GM12878 (cell line): ENCODE measurements around the gene SELENOS. TPM values are rescaled to one million over a fixed set of nuclear protein-coding genes. Genes with fewer than 3 reads are reported as not detected.

ENCODE experiments used
- ATAC-seq: fragments of 200-7000 bp; cut with Tn5 transposase; 3 replicates; pipeline ENCODE4 v1.9.1; 2020; ENCODE audit warnings: mild to moderate bottlenecking, moderate library complexity
- BruUV-seq: library from RNA; stranded (reverse); fragments of 400-500 nt; replicated peaks from 2 replicates; lab custom pipeline; 2021; lab: Mats Ljungman, UMichigan
- CTCF ChIA-PET: fragments of 300-600 bp; sonication (Branson Sonifier 250); formaldehyde crosslinking; extraction: SDS; loops from one replicate; lab custom pipeline; 2021; ENCODE audit warnings: inconsistent platforms; lab: Yijun Ruan, JAX
- POLR2A ChIA-PET: fragments of 350-600 bp; formaldehyde crosslinking; extraction: SDS; loops from one replicate; lab custom pipeline; 2021; ENCODE audit warnings: inconsistent platforms; lab: Charles Lee
- RAD21 ChIA-PET: fragments of 300-600 bp; sonication (Branson Sonifier 250); formaldehyde crosslinking; loops from one replicate; lab custom pipeline; 2023; ENCODE audit warnings: antibody characterized with exemption; ENCODE audit not compliant: unreplicated experiment; lab: Charles Lee
- SMC1A ChIA-PET: fragments of 300-600 bp; sonication (Branson Sonifier 250); formaldehyde crosslinking; loops from one replicate; lab custom pipeline; 2023; ENCODE audit not compliant: unreplicated experiment, uncharacterized antibody; lab: Charles Lee
- DNase-seq: peaks from one replicate; pipeline ENCODE4 v3.0.0-alpha.2; 2011; ENCODE audit warnings: low read depth, low spot score
- FAIRE-seq: peaks from 3 replicates; lab custom pipeline; 2011; peaks lifted over from hg19 to GRCh38; lab: Jason Lieb, UNC
- H2AFZ ChIP-seq: 2 replicates; pipeline ENCODE4 v1.6.0; 2011; ENCODE audit warnings: low read depth, low read length, control low read depth; ENCODE audit not compliant: control insufficient read depth
- H3K27ac ChIP-seq: 2 replicates; pipeline ENCODE4 v1.5.1; 2011; ENCODE audit warnings: control low read depth; ENCODE audit not compliant: control insufficient read depth, insufficient read depth
- H3K27me3 ChIP-seq, 2 experiments: replicated peaks in 1 of 2; 2 replicates each; pipeline versions ENCODE4 v1.6.0 to v1.6.1; 2011; ENCODE audit warnings: low read length in 1 of 2; ENCODE audit not compliant: control insufficient read depth in 2 of 2, insufficient read depth in 2 of 2
- H3K36me3 ChIP-seq, 2 experiments: 2 replicates each; pipeline ENCODE4 v1.5.1; 2011; ENCODE audit warnings: low read length in 1 of 2; ENCODE audit not compliant: control insufficient read depth in 2 of 2, insufficient read depth in 2 of 2
- H3K4me1 ChIP-seq: 2 replicates; pipeline ENCODE4 v1.6.1; 2011; ENCODE audit warnings: mild to moderate bottlenecking, low read length, moderate library complexity, mixed read lengths; ENCODE audit not compliant: control insufficient read depth, insufficient read depth
- H3K4me2 ChIP-seq: 2 replicates; pipeline ENCODE4 v1.6.0; 2011; ENCODE audit warnings: control low read depth; ENCODE audit not compliant: control insufficient read depth, insufficient read depth
- H3K4me3 ChIP-seq: fragments of 200-600 bp; sonication (generic); 2 replicates; pipeline ENCODE4 v1.5.1; 2016
- H3K79me2 ChIP-seq: 2 replicates; pipeline ENCODE4 v1.6.0; 2011; ENCODE audit warnings: low read length; ENCODE audit not compliant: control insufficient read depth, insufficient read depth
- H3K9ac ChIP-seq: 2 replicates; pipeline ENCODE4 v1.8.0; 2011; ENCODE audit warnings: low read length, control low read depth, mixed read lengths; ENCODE audit not compliant: control insufficient read depth, insufficient read depth
- H3K9me3 ChIP-seq: replicated peaks from 3 replicates; pipeline ENCODE4 v1.5.1; 2011; ENCODE audit warnings: mild to moderate bottlenecking, low read length; ENCODE audit not compliant: control insufficient read depth, insufficient read depth
- H4K20me1 ChIP-seq: 2 replicates; pipeline ENCODE4 v1.6.0; 2011; ENCODE audit not compliant: control insufficient read depth, insufficient read depth
- EZH2 ChIP-seq: IDR thresholded peaks from 2 replicates; pipeline ENCODE4 v1.6.1; 2012; ENCODE audit warnings: low read depth, mild to moderate bottlenecking, control low read depth, inconsistent platforms, low read length, borderline replicate concordance; ENCODE audit not compliant: control insufficient read depth
- NFIC ChIP-seq: IDR thresholded peaks from 2 replicates; pipeline ENCODE4 v1.6.1; 2012; ENCODE audit warnings: low read depth, mild to moderate bottlenecking, inconsistent platforms, low read length, moderate library complexity
- PAX5 ChIP-seq: IDR thresholded peaks from 2 replicates; pipeline ENCODE4 v1.6.1; 2011; ENCODE audit warnings: low read depth, low read length, borderline replicate concordance
- PRDM15 ChIP-seq: fragments of 450-650 bp; formaldehyde crosslinking; IDR thresholded peaks from 2 replicates; pipeline ENCODE4 v1.4.0; 2020; ENCODE audit warnings: mild to moderate bottlenecking, moderate library complexity
- SP1 ChIP-seq: IDR thresholded peaks from one replicate; pipeline ENCODE4 v1.6.1; 2011; ENCODE audit warnings: low read depth, low read length
- WGBS: methylation state at CpG from one replicate; pipeline ENCODE4 v1.1.6; 2016; ENCODE audit warnings: low lambda C conversion rate; ENCODE audit not compliant: insufficient replicate concordance, insufficient coverage; ENCODE audit errors: missing lambda C conversion rate; 5-methylcytosine and 5-hydroxymethylcytosine counted together
- in situ Hi-C: fragments of 300-500 bp; cut with MboI; formaldehyde crosslinking; loops from 9 replicates; pipeline ENCODE4 v1.14.3; 2018; ENCODE audit warnings: mixed read lengths
- intact Hi-C: fragments of 100-400 bp; cut with micrococcal nuclease; formaldehyde crosslinking; loops from one replicate; pipeline ENCODE4 v1.14.2; 2022; ENCODE audit not compliant: unreplicated experiment
- polyA plus RNA-seq, 11 experiments: library from polyadenylated mRNA; depleted of rRNA in 4 of 11; unstranded in 6 of 11; stranded (reverse) in 5 of 11; fragments of >200 nt; fragmentation: Nextera tagmentation in 4 of 11; fragmentation: Illumina TruSeq in 1 of 11; extraction: Ambion mirVana in 4 of 11; extraction: Trizol in 1 of 11; gene quantifications; 1 replicate in 1 of 11; 2 replicates in 10 of 11; pipeline versions ENCODE4 v1.2.1 to v1.2.3, GENCODE V29; 2011 to 2016; ENCODE audit warnings: inconsistent platforms in 2 of 11, missing spikeins in 2 of 11, low read depth in 1 of 11
- total RNA-seq, 4 experiments: library from RNA; depleted of rRNA in 3 of 4; stranded (reverse); fragments of >200 nt in 3 of 4; fragmentation: Illumina TruSeq in 1 of 4; extraction: Trizol in 1 of 4; gene quantifications; 2 replicates each; pipeline versions ENCODE4 v1.2.1 to v1.2.3, GENCODE V29; 2013 to 2021
- TF ChIP-seq, protein P1 (sequence below): IDR thresholded peaks from 2 replicates; pipeline ENCODE4 v1.6.1; 2012; ENCODE audit warnings: improper control_type of control experiment, low read depth, low read length; ENCODE audit not compliant: insufficient replicate concordance
- TF ChIP-seq, protein P2 (sequence below): fragments of 450-650 bp; formaldehyde crosslinking; IDR thresholded peaks from 2 replicates; pipeline ENCODE4 v1.5.0; 2022; ENCODE audit warnings: mild to moderate bottlenecking, missing genetic modification characterization

SELENOS gene
- total and polyA plus RNA-seq, 10 of the 15 experiments (the other 5 are each of a cell fraction or from before 2014, with no cell fraction given): 25.8 to 90.1 (median 37.3) TPM

- TF ChIP-seq, protein P1, sequence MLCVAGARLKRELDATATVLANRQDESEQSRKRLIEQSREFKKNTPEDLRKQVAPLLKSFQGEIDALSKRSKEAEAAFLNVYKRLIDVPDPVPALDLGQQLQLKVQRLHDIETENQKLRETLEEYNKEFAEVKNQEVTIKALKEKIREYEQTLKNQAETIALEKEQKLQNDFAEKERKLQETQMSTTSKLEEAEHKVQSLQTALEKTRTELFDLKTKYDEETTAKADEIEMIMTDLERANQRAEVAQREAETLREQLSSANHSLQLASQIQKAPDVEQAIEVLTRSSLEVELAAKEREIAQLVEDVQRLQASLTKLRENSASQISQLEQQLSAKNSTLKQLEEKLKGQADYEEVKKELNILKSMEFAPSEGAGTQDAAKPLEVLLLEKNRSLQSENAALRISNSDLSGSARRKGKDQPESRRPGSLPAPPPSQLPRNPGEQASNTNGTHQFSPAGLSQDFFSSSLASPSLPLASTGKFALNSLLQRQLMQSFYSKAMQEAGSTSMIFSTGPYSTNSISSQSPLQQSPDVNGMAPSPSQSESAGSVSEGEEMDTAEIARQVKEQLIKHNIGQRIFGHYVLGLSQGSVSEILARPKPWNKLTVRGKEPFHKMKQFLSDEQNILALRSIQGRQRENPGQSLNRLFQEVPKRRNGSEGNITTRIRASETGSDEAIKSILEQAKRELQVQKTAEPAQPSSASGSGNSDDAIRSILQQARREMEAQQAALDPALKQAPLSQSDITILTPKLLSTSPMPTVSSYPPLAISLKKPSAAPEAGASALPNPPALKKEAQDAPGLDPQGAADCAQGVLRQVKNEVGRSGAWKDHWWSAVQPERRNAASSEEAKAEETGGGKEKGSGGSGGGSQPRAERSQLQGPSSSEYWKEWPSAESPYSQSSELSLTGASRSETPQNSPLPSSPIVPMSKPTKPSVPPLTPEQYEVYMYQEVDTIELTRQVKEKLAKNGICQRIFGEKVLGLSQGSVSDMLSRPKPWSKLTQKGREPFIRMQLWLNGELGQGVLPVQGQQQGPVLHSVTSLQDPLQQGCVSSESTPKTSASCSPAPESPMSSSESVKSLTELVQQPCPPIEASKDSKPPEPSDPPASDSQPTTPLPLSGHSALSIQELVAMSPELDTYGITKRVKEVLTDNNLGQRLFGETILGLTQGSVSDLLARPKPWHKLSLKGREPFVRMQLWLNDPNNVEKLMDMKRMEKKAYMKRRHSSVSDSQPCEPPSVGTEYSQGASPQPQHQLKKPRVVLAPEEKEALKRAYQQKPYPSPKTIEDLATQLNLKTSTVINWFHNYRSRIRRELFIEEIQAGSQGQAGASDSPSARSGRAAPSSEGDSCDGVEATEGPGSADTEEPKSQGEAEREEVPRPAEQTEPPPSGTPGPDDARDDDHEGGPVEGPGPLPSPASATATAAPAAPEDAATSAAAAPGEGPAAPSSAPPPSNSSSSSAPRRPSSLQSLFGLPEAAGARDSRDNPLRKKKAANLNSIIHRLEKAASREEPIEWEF: no peak
- TF ChIP-seq PAX5: no peak
- no peak for TF ChIP-seq EZH2
- TF ChIP-seq NFIC: no peak
These were observed 2.3 kb downstream of the SELENOS start (continued) for GRCh38 chr15:101275018-101275417.

GRCh38 chr15:101273534-101273933 is 3.8 kb downstream of the SELENOS start:
- FAIRE-seq: no peak
- Histone ChIP-seq H3K9ac (no peak overlapping the region), H3K36me3 (peaks cover 18 to 28% of the 10 kb centered on the region in 2 experiments), H3K27ac (no peak overlapping the region), H3K9me3 (no peaks in the 10 kb centered on the region), H3K79me2 (peaks cover 22% of the 10 kb centered on the region), H4K20me1 (no peaks in the 10 kb centered on the region), H3K27me3 (no peaks in the 10 kb centered on the region), H3K4me3 (no peak overlapping the region), H3K4me2 (no peak overlapping the region), H2AFZ (no peak overlapping the region), H3K4me1 (peaks cover 10% of the 10 kb centered on the region)
- BruUV-seq: no TSS peak
- 72% methylated on average over 5 of the region's 5 CpGs for WGBS
- SMC1A ChIA-PET: interaction anchor here (0.6 to 4.8 kb wide), 6 partner anchors 11 to 251 kb away, joined by 3 to 41 read pairs (median 7); partner anchors contain the start of gene SNRPA1
- CTCF ChIA-PET: interaction anchor here (0.7 to 5.0 kb wide), 7 partner anchors 9 to 368 kb away, joined by 3 to 52 read pairs (median 4); no protein-coding TSS in a partner anchor
- in situ Hi-C loops (no loop called here), intact Hi-C loops (no loop called here)
- no peak for DNase-seq
- POLR2A ChIA-PET: interaction anchor here (0.9 to 2.5 kb wide), 2 partner anchors 7 to 21 kb away, joined by 4 to 10 read pairs; no protein-coding TSS in a partner anchor
- RAD21 ChIA-PET: interaction anchor here (0.5 to 4.2 kb wide), 3 partner anchors 15 to 19 kb away, joined by 3 to 28 read pairs (median 3); no protein-coding TSS in a partner anchor
- no peak for ATAC-seq
- no peak for TF ChIP-seq PRDM15 (CRISPR knock-in tag)
- TF ChIP-seq, protein P2, sequence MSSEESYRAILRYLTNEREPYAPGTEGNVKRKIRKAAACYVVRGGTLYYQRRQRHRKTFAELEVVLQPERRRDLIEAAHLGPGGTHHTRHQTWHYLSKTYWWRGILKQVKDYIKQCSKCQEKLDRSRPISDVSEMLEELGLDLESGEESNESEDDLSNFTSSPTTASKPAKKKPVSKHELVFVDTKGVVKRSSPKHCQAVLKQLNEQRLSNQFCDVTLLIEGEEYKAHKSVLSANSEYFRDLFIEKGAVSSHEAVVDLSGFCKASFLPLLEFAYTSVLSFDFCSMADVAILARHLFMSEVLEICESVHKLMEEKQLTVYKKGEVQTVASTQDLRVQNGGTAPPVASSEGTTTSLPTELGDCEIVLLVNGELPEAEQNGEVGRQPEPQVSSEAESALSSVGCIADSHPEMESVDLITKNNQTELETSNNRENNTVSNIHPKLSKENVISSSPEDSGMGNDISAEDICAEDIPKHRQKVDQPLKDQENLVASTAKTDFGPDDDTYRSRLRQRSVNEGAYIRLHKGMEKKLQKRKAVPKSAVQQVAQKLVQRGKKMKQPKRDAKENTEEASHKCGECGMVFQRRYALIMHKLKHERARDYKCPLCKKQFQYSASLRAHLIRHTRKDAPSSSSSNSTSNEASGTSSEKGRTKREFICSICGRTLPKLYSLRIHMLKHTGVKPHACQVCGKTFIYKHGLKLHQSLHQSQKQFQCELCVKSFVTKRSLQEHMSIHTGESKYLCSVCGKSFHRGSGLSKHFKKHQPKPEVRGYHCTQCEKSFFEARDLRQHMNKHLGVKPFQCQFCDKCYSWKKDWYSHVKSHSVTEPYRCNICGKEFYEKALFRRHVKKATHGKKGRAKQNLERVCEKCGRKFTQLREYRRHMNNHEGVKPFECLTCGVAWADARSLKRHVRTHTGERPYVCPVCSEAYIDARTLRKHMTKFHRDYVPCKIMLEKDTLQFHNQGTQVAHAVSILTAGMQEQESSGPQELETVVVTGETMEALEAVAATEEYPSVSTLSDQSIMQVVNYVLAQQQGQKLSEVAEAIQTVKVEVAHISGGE (CRISPR knock-in tag): no peak
- no peak for TF ChIP-seq SP1
